Neural progenitor cell (in vitro differentiated cells): ENCODE results near the gene OLFM3. TPM values are rescaled to one million over a fixed set of nuclear protein-coding genes. Genes with fewer than 3 reads are reported as not detected.

Experiments used
- DNase-seq: peaks from one replicate; pipeline ENCODE4 v3.0.0-alpha.2; 2016; ENCODE audit warnings: low spot score
- H2AFZ ChIP-seq: fragments of 200-600 bp; sonication (generic); replicated peaks from 2 replicates; pipeline ENCODE4 v1.6.1; 2016; ENCODE audit warnings: antibody characterized with exemption
- H3F3A ChIP-seq: fragments of 200-600 bp; sonication (generic); 2 replicates; pipeline ENCODE4 v1.6.1; 2016; ENCODE audit warnings: antibody characterized with exemption, low read depth
- H3K27ac ChIP-seq: fragments of 200-600 bp; sonication (generic); 2 replicates; pipeline ENCODE4 v1.5.1; 2016; ENCODE audit warnings: mild to moderate bottlenecking
- H3K27me3 ChIP-seq: fragments of 200-600 bp; sonication (generic); 2 replicates; pipeline ENCODE4 v1.6.1; 2016; ENCODE audit warnings: mild to moderate bottlenecking, moderate library complexity
- H3K36me3 ChIP-seq: fragments of 200-600 bp; sonication (generic); 2 replicates; pipeline ENCODE4 v1.5.1; 2016
- H3K4me1 ChIP-seq: fragments of 200-600 bp; sonication (generic); 2 replicates; pipeline ENCODE4 v1.6.1; 2016; ENCODE audit warnings: mixed run types
- H3K4me2 ChIP-seq: fragments of 200-600 bp; sonication (generic); 2 replicates; pipeline ENCODE4 v1.6.1; 2016
- H3K4me3 ChIP-seq: fragments of 200-600 bp; sonication (generic); 2 replicates; pipeline ENCODE4 v1.5.1; 2016
- H3K79me2 ChIP-seq: fragments of 200-600 bp; sonication (generic); 2 replicates; pipeline ENCODE4 v1.6.1; 2016; ENCODE audit warnings: low read depth
- H3K9ac ChIP-seq: fragments of 200-600 bp; sonication (generic); 2 replicates; pipeline ENCODE4 v1.6.1; 2016
- H3K9me3 ChIP-seq: fragments of 200-600 bp; sonication (generic); 2 replicates; pipeline ENCODE4 v1.5.1; 2016; ENCODE audit warnings: low read depth
- H4K20me1 ChIP-seq: fragments of 200-600 bp; sonication (generic); 2 replicates; pipeline ENCODE4 v1.6.1; 2016; ENCODE audit warnings: low read depth
- H3K27ac Mint-ChIP-seq: 3 replicates; pipeline ENCODE4 v1.8.0; 2021; ENCODE audit warnings: mixed read lengths
- H3K27me3 Mint-ChIP-seq: 2 replicates; pipeline ENCODE4 v1.8.0; 2022; ENCODE audit warnings: low read depth, mild to moderate bottlenecking, inconsistent platforms, moderate library complexity, mixed read lengths; ENCODE audit not compliant: insufficient read depth
- H3K36me3 Mint-ChIP-seq: 3 replicates; pipeline ENCODE4 v1.8.0; 2021; ENCODE audit warnings: mixed read lengths
- H3K4me1 Mint-ChIP-seq: 3 replicates; pipeline ENCODE4 v1.8.0; 2021; ENCODE audit warnings: mixed read lengths
- H3K4me3 Mint-ChIP-seq: 3 replicates; pipeline ENCODE4 v1.8.0; 2021; ENCODE audit warnings: mild to moderate bottlenecking, moderate library complexity, mixed read lengths
- H3K9me3 Mint-ChIP-seq: 3 replicates; pipeline ENCODE4 v1.8.0; 2020; ENCODE audit warnings: mixed read lengths
- EZH2 ChIP-seq: fragments of 200-600 bp; sonication (generic); IDR thresholded peaks from 2 replicates; pipeline ENCODE4 v1.6.1; 2017; ENCODE audit warnings: antibody characterized with exemption, mild to moderate bottlenecking, moderate library complexity
- EZH2phosphoT487 ChIP-seq: fragments of 200-600 bp; sonication (generic); IDR thresholded peaks from 2 replicates; pipeline ENCODE4 v1.6.1; 2017; ENCODE audit warnings: antibody characterized with exemption
- total RNA-seq: library from RNA; depleted of rRNA; stranded (reverse); fragments of >200 nt; gene quantifications from 2 replicates; pipeline ENCODE4 v1.2.3, GENCODE V29; 2015; ENCODE audit warnings: low replicate concordance
- TF ChIP-seq, protein P1 (sequence below): fragments of 200-600 bp; sonication (generic); IDR thresholded peaks from 2 replicates; pipeline ENCODE4 v1.5.1; 2017; ENCODE audit warnings: antibody characterized with exemption, mild to moderate bottlenecking

OLFM3 gene
- total RNA-seq, 1 donor from 2014 or later: 4.4 TPM

DNA sequence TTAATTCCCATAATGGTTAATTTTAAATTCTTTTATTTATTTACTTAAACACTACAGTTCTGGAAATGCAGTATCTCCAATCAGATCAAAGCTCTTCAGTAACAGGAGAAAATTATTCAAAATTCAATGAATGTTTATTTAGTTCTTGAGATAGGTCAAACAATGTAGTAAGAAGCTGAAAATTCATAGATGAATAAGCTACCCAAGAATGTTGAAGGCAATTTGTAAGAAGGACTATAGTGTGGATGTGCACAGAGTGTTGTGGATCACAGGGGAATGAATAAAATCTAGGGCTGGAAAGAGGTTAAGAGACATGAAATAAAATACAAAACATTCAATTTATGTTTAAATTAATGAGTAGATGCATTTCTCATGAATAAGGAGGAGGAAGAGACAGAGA, 72.0 kb downstream of the OLFM3 start:
- peaks cover 36% of the 10 kb centered on the region for H3K4me1 ChIP-seq
- H3K27me3 ChIP-seq: no peaks in the 10 kb centered on the region
- no peak overlapping the region for H2AFZ ChIP-seq
- H3K4me3 ChIP-seq: no peak overlapping the region
- no peaks in the 10 kb centered on the region for H3F3A ChIP-seq
- DNase-seq: no peak
- H4K20me1 ChIP-seq: no peaks in the 10 kb centered on the region
- H3K9me3 ChIP-seq: no peaks in the 10 kb centered on the region
- Mint-ChIP-seq H3K4me1 (peaks cover 17% of the 10 kb centered on the region), H3K27ac (no peak overlapping the region), H3K4me3 (no peak overlapping the region), H3K9me3 (no peaks in the 10 kb centered on the region), H3K36me3 (no peaks in the 10 kb centered on the region), H3K27me3 (no peaks in the 10 kb centered on the region)
- no peak overlapping the region for H3K4me2 ChIP-seq
- TF ChIP-seq EZH2phosphoT487 (no peak), EZH2 (no peak)
- TF ChIP-seq, protein P1, sequence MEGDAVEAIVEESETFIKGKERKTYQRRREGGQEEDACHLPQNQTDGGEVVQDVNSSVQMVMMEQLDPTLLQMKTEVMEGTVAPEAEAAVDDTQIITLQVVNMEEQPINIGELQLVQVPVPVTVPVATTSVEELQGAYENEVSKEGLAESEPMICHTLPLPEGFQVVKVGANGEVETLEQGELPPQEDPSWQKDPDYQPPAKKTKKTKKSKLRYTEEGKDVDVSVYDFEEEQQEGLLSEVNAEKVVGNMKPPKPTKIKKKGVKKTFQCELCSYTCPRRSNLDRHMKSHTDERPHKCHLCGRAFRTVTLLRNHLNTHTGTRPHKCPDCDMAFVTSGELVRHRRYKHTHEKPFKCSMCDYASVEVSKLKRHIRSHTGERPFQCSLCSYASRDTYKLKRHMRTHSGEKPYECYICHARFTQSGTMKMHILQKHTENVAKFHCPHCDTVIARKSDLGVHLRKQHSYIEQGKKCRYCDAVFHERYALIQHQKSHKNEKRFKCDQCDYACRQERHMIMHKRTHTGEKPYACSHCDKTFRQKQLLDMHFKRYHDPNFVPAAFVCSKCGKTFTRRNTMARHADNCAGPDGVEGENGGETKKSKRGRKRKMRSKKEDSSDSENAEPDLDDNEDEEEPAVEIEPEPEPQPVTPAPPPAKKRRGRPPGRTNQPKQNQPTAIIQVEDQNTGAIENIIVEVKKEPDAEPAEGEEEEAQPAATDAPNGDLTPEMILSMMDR: no peak
- no peaks in the 10 kb centered on the region for H3K79me2 ChIP-seq
- H3K27ac ChIP-seq: no peak overlapping the region
- no peaks in the 10 kb centered on the region for H3K36me3 ChIP-seq
- H3K9ac ChIP-seq: no peak overlapping the region

- Mint-ChIP-seq H3K9me3 (no peaks in the 10 kb centered on the region), H3K4me1 (peaks cover 3% of the 10 kb centered on the region), H3K27ac (no peak overlapping the region), H3K36me3 (no peaks in the 10 kb centered on the region), H3K4me3 (no peak overlapping the region), H3K27me3 (no peaks in the 10 kb centered on the region)
- no peak overlapping the region for H3K9ac ChIP-seq
- peak; percentile 22 for DNase-seq
- no peak overlapping the region for H3K27ac ChIP-seq
- H3K4me2 ChIP-seq: no peak overlapping the region
- peaks cover 8% of the 10 kb centered on the region for H3K4me1 ChIP-seq
- TF ChIP-seq EZH2: no peak
- no peak for TF ChIP-seq EZH2phosphoT487
- H3K79me2 ChIP-seq: no peaks in the 10 kb centered on the region
- no peaks in the 10 kb centered on the region for H3K27me3 ChIP-seq
- H4K20me1 ChIP-seq: no peaks in the 10 kb centered on the region
- no peaks in the 10 kb centered on the region for H3K9me3 ChIP-seq
- peak overlapping the region; percentile 79 for H2AFZ ChIP-seq
- no peaks in the 10 kb centered on the region for H3F3A ChIP-seq
- no peak overlapping the region for H3K4me3 ChIP-seq
- H3K36me3 ChIP-seq: no peaks in the 10 kb centered on the region
Observed at GRCh38 chr1:101920577-101920976, 76.1 kb downstream of the OLFM3 start.

DNA sequence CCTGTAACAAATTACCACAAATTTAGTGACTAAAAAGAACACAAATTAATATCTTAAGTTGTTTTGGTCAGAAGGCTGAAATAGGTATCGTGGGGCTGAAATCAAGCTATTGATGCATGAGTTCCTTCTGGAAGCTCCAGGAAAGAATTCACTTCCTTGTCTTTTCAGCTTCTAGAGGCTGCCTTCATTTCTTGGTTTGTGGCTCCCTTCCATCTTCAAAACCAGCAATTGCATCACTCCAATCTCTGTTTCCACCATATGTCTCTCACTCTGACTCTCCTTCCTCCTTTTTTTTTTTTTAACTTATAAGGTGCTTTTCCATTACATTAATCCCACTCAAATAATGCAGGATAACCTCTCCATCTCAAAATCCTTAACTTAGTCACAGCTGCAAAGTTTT, 78.4 kb downstream of the OLFM3 start:
- Histone ChIP-seq H2AFZ (no peak overlapping the region), H3K4me1 (peaks cover 8% of the 10 kb centered on the region), H3K4me2 (no peak overlapping the region), H3K4me3 (no peak overlapping the region), H3K9me3 (no peaks in the 10 kb centered on the region), H3K79me2 (no peaks in the 10 kb centered on the region), H4K20me1 (no peaks in the 10 kb centered on the region), H3K27me3 (no peaks in the 10 kb centered on the region), H3K9ac (no peak overlapping the region), H3K36me3 (no peaks in the 10 kb centered on the region), H3F3A (no peaks in the 10 kb centered on the region), H3K27ac (no peak overlapping the region)
- H3K27ac Mint-ChIP-seq: no peak overlapping the region
- DNase-seq: no peak
- H3K36me3 Mint-ChIP-seq: no peaks in the 10 kb centered on the region
- H3K4me3 Mint-ChIP-seq: no peak overlapping the region
- H3K27me3 Mint-ChIP-seq: no peaks in the 10 kb centered on the region
- H3K4me1 Mint-ChIP-seq: peaks cover 3% of the 10 kb centered on the region
- no peaks in the 10 kb centered on the region for H3K9me3 Mint-ChIP-seq
- TF ChIP-seq, protein P1: no peak
- TF ChIP-seq EZH2 (no peak), EZH2phosphoT487 (no peak)

DNA sequence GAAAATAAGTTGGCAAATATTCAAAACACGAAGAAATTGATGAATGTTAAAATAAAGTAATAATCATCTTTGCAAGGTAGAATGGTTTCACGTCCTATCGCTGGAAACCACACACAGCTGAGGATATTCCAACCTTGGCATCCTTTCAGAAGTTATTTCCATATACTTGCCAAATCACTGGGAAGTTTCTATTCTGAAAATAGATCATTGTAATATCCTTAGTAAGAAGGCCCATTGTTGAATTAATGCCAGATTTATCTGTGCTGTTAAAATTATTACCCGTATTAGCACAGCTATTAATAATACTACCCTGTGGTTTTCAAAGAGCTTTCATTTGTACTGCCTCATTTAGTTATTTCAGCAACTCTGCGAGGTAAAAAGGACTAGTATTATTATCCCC, 81.1 kb downstream of the OLFM3 start:
- no peak overlapping the region for H3K4me3 Mint-ChIP-seq
- no peaks in the 10 kb centered on the region for H3K36me3 Mint-ChIP-seq
- H3K4me1 ChIP-seq: peaks cover 6% of the 10 kb centered on the region

More for the DNA sequence above, 81.1 kb downstream of the OLFM3 start:
- Mint-ChIP-seq H3K27me3 (no peaks in the 10 kb centered on the region), H3K4me1 (peaks cover 1% of the 10 kb centered on the region), H3K27ac (no peak overlapping the region), H3K9me3 (no peaks in the 10 kb centered on the region)
- no peak overlapping the region for H3K4me3 ChIP-seq
- H3K27ac ChIP-seq: no peak overlapping the region
- no peaks in the 10 kb centered on the region for H3K9me3 ChIP-seq
- no peaks in the 10 kb centered on the region for H3K36me3 ChIP-seq
- H3K9ac ChIP-seq: no peak overlapping the region
- no peaks in the 10 kb centered on the region for H4K20me1 ChIP-seq
- no peaks in the 10 kb centered on the region for H3K27me3 ChIP-seq
- no peak overlapping the region for H2AFZ ChIP-seq
- no peak for DNase-seq
- H3K4me2 ChIP-seq: no peak overlapping the region
- H3K79me2 ChIP-seq: no peaks in the 10 kb centered on the region
- TF ChIP-seq EZH2phosphoT487 (no peak), EZH2 (no peak)
- TF ChIP-seq, protein P1: no peak
- no peaks in the 10 kb centered on the region for H3F3A ChIP-seq
